Loucy (cell line): Measurements from ENCODE around the gene CSNK2A1.
"Not testable (repeated sequence)": the region's sequence is repeated elsewhere in the genome, so short reads cannot be mapped to it uniquely, and the experiment has no call there.

Experiments
- H2AFZ ChIP-seq: fragments of 200-600 bp; sonication (generic); 2 replicates; pipeline ENCODE4 v1.6.0; 2016; ENCODE audit warnings: antibody characterized with exemption, mild to moderate bottlenecking, low read length, moderate library complexity
- H3F3A ChIP-seq: fragments of 200-600 bp; 2 replicates; pipeline ENCODE4 v1.6.0; 2016; ENCODE audit warnings: antibody characterized with exemption, low read depth, mild to moderate bottlenecking
- H3K27me3 ChIP-seq: fragments of 200-600 bp; sonication (generic); 2 replicates; pipeline ENCODE4 v1.6.1; 2014; ENCODE audit warnings: low read length, mild to moderate bottlenecking; ENCODE audit not compliant: insufficient read depth, poor library complexity, severe bottlenecking
- H3K36me3 ChIP-seq: fragments of 200-600 bp; sonication (generic); 2 replicates; pipeline ENCODE4 v1.6.1; 2016; ENCODE audit warnings: low read length; ENCODE audit not compliant: insufficient read depth
- H3K4me1 ChIP-seq: fragments of 200-600 bp; sonication (generic); 2 replicates; pipeline ENCODE4 v1.5.1; 2014; ENCODE audit warnings: low read length, mild to moderate bottlenecking; ENCODE audit not compliant: insufficient read depth, poor library complexity, severe bottlenecking
- H3K4me2 ChIP-seq: fragments of 200-600 bp; sonication (generic); 2 replicates; pipeline ENCODE4 v1.6.0; 2014; ENCODE audit warnings: antibody characterized with exemption, low read length, low read depth, mild to moderate bottlenecking; ENCODE audit not compliant: poor library complexity, severe bottlenecking
- H3K4me3 ChIP-seq: fragments of 200-600 bp; sonication (generic); 2 replicates; pipeline ENCODE4 v1.5.1; 2014; ENCODE audit warnings: low read length, mild to moderate bottlenecking, mixed read lengths; ENCODE audit not compliant: poor library complexity, severe bottlenecking
- H3K79me2 ChIP-seq: fragments of 200-600 bp; sonication (generic); 2 replicates; pipeline ENCODE4 v1.6.1; 2014; ENCODE audit warnings: low read length; ENCODE audit not compliant: insufficient read depth
- H3K9ac ChIP-seq: fragments of 200-600 bp; sonication (generic); 2 replicates; pipeline ENCODE4 v1.6.0; 2014; ENCODE audit warnings: mild to moderate bottlenecking, low read depth, low read length, moderate library complexity; ENCODE audit not compliant: poor library complexity, severe bottlenecking
- H3K9me2 ChIP-seq: fragments of 200-600 bp; sonication (generic); replicated peaks from 2 replicates; pipeline ENCODE4 v1.6.1; 2016; ENCODE audit warnings: low read depth, low read length, mixed read lengths
- H3K9me3 ChIP-seq: fragments of 200-600 bp; sonication (generic); 2 replicates; pipeline ENCODE4 v1.6.1; 2014; ENCODE audit warnings: mild to moderate bottlenecking, antibody characterized with exemption, low read length, low read depth; ENCODE audit not compliant: insufficient read depth
- H4K20me1 ChIP-seq: fragments of 200-600 bp; sonication (generic); 2 replicates; pipeline ENCODE4 v1.6.0; 2014; ENCODE audit warnings: antibody characterized with exemption, low read length, mild to moderate bottlenecking; ENCODE audit not compliant: insufficient read depth, poor library complexity, severe bottlenecking
- EZH2phosphoT487 ChIP-seq: fragments of 200-600 bp; IDR thresholded peaks from 2 replicates; pipeline ENCODE4 v1.6.1; 2018; ENCODE audit warnings: antibody characterized with exemption, mild to moderate bottlenecking, moderate library complexity, borderline replicate concordance
- TF ChIP-seq, protein P1 (sequence below): fragments of 200-600 bp; sonication (generic); conservative IDR thresholded peaks from 2 replicates; pipeline ENCODE4 v1.5.1; 2014; ENCODE audit warnings: mild to moderate bottlenecking, antibody characterized with exemption, low read length

The CSNK2A1 gene

DNA sequence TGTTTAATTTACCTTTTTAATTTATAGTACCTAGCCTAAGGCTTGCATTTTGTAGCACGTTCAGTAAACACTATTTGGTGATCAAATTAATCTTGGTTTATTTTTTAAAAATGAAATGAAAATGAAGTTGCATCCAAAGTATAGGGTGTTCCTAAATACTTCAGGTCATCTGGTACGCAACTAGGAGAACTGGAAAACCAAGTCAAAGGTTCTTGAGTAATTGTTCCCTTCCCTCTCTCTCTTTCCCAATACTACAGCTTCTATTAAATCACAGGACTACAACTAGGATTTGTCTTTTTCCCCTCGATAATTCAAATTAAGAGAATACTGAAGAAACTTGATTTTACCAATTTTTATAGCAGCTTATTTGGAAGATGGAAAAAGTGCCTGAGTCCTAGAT is 27.9 kb downstream of the CSNK2A1 start:
- no peak overlapping the region for H3K4me3 ChIP-seq
- TF ChIP-seq, protein P1, sequence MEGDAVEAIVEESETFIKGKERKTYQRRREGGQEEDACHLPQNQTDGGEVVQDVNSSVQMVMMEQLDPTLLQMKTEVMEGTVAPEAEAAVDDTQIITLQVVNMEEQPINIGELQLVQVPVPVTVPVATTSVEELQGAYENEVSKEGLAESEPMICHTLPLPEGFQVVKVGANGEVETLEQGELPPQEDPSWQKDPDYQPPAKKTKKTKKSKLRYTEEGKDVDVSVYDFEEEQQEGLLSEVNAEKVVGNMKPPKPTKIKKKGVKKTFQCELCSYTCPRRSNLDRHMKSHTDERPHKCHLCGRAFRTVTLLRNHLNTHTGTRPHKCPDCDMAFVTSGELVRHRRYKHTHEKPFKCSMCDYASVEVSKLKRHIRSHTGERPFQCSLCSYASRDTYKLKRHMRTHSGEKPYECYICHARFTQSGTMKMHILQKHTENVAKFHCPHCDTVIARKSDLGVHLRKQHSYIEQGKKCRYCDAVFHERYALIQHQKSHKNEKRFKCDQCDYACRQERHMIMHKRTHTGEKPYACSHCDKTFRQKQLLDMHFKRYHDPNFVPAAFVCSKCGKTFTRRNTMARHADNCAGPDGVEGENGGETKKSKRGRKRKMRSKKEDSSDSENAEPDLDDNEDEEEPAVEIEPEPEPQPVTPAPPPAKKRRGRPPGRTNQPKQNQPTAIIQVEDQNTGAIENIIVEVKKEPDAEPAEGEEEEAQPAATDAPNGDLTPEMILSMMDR = no peak
- TF ChIP-seq EZH2phosphoT487 = no peak
- H3F3A ChIP-seq = no peaks in the 10 kb centered on the region
- peaks cover 18% of the 10 kb centered on the region for H3K36me3 ChIP-seq
- no peaks in the 10 kb centered on the region for H3K27me3 ChIP-seq
- no peaks in the 10 kb centered on the region for H3K9me3 ChIP-seq
- H3K9ac ChIP-seq = no peak overlapping the region
- no peaks in the 10 kb centered on the region for H3K9me2 ChIP-seq
- peaks cover 8% of the 10 kb centered on the region for H3K4me1 ChIP-seq
- peaks cover 97% of the 10 kb centered on the region for H3K79me2 ChIP-seq
- H3K4me2 ChIP-seq = no peak overlapping the region
- peaks cover 88% of the 10 kb centered on the region for H4K20me1 ChIP-seq
- H2AFZ ChIP-seq = no peak overlapping the region

DNA sequence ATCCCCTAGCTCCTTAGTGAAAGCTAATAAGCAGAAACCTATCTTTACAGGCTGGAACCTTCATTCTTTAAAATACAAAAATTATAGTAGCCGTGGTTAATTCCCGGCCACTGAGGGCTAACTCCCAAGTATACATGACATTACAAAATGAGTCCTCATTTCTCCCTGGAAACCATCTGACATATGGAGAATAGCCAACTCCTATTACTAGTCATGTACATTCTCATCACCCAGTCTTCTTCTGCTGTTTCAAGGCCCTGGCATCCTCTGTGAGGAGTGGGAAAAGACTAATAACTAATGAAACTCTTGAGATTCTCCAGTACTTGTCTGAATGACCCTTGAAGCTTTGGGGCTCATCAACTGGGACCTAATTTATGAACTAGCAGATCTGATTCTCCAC is 30.2 kb downstream of the CSNK2A1 start:
- Histone ChIP-seq H3K9me2 (no peaks in the 10 kb centered on the region), H3K27me3 (no peaks in the 10 kb centered on the region), H3K36me3 (peaks cover 18% of the 10 kb centered on the region; the same call in 1 of the 2 replicates), H4K20me1 (peaks cover 92% of the 10 kb centered on the region), H3K4me2 (no peak overlapping the region), H2AFZ (no peak overlapping the region), H3K4me1 (peaks cover 8% of the 10 kb centered on the region), H3F3A (no peaks in the 10 kb centered on the region), H3K4me3 (no peak overlapping the region), H3K9ac (no peak overlapping the region), H3K79me2 (peaks cover 99% of the 10 kb centered on the region), H3K9me3 (no peaks in the 10 kb centered on the region)
- no peak for TF ChIP-seq EZH2phosphoT487
- TF ChIP-seq, protein P1 = no peak

DNA sequence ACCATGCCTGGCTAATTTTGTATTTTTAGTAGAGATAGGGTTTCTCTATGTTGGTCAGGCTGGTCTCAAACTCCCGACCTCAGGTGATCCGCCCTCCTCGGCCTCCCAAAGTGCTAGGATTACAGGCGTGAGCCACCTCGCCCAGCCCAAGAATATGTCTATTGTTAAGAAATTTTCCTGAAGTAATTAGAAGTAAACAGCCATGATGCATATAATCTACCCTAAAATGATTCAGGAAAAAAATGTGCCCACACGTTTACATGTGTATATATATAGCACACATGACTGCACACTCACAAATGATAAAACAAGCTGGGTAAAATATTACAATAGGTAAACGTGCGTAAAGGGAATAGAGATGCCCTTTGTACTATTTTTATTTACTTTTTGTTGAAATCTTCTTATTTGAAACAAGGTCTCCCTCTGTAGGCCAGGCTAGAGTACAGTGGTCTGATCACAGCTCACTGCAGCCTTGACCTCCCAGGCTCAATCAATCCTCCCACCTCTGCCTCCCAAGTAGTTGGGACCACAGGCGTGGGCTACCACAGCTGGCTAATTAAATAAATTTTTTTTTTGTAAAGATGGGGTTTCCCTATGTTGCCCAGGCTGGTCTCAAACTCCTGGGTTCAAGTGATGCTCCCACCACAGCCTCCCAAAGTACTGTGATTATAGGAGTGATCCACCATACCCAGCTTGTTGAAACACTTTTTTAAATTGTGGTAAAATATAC is 33.1 kb downstream of the CSNK2A1 start:
- H2AFZ ChIP-seq, H3K4me2 ChIP-seq, H3K4me1 ChIP-seq, H3K9ac ChIP-seq, H3K27me3 ChIP-seq, H3F3A ChIP-seq, H3K9me2 ChIP-seq, H3K9me3 ChIP-seq, H3K4me3 ChIP-seq: not testable (repeated sequence)
- Histone ChIP-seq H4K20me1 (peaks cover 81% of the 10 kb centered on the region), H3K36me3 (peaks cover 43% of the 10 kb centered on the region; the same call in 1 of the 2 replicates), H3K79me2 (peaks cover 95% of the 10 kb centered on the region)

DNA sequence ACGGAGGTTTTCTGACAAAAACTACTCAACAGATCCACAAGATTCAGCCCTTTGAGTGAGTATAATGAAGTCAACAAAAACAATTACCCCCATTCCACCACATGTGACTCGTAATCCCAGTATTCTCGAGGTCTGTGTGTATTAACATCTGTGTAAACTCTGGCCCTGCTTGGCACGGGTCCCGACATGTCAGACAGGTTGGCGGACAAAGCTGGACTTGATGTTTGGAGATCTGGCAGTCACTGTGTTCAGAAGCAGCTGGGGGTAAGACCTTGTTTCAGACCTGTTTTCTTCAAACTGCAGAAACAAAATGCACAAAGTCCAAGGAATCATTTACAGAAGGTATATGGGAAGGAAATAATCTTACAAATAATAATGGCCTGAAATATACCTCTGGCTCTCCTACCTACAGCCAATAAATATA is 35.2 kb downstream of the CSNK2A1 start:
- peaks cover 54% of the 10 kb centered on the region; the same call in 1 of the 2 replicates for H3K36me3 ChIP-seq
- not testable (repeated sequence) for H3K4me2 ChIP-seq, H3K9me2 ChIP-seq, H3F3A ChIP-seq, H3K9me3 ChIP-seq, H3K27me3 ChIP-seq, H3K4me1 ChIP-seq, H3K9ac ChIP-seq, H2AFZ ChIP-seq, H3K4me3 ChIP-seq
- peaks cover 74% of the 10 kb centered on the region for H3K79me2 ChIP-seq
- H4K20me1 ChIP-seq = peaks cover 60% of the 10 kb centered on the region
